ENCODE results near the gene CHST5. TPM values are rescaled to one million over a fixed set of nuclear protein-coding genes. Genes with fewer than 3 reads are reported as not detected.

CHST5 gene
- total RNA-seq, 1 experiment from 2014 or later, result 0.54 TPM

GRCh38 chr16:75567911-75568310 lies 32.0 kb upstream of the CHST5 start:
- Histone ChIP-seq H3K9me3 (ENCODE audit: low read depth, low read length, poor library complexity, severe bottlenecking) (no peaks in the 10 kb centered on the region), H3K27me3 (replicated peaks; ENCODE audit: insufficient read depth, low read depth, low read length, poor library complexity) (no peaks in the 10 kb centered on the region), H3K27ac (ENCODE audit: low read depth, low read length, poor library complexity, severe bottlenecking) (no peak overlapping the region), H3K4me1 (ENCODE audit: insufficient read depth, low read length, poor library complexity, severe bottlenecking) (peaks cover 6% of the 10 kb centered on the region), H3K4me3 (ENCODE audit: low read depth, low read length, poor library complexity, severe bottlenecking) (no peak overlapping the region), H3K36me3 (ENCODE audit: insufficient read depth, low read length, poor library complexity, severe bottlenecking) (peaks cover 42% of the 10 kb centered on the region)
- TF ChIP-seq CTCF (conservative IDR thresholded peaks at IDR 0.05; ENCODE audit: low read depth, low read length), result no peak
- TF ChIP-seq EZH2 (IDR thresholded peaks at IDR 0.05; ENCODE audit: borderline replicate concordance, low read depth, low read length, poor library complexity, severe bottlenecking), result no peak
- DNase-seq (ENCODE audit: low spot score), result no peak
- no TSS peak for BruUV-seq (replicated peaks)
- ChIA-PET CTCF (no interaction called here), POLR2A (ENCODE audit: low non-redundant PET) (no interaction called here)
- intact Hi-C loops (cut with micrococcal nuclease; ENCODE audit: unreplicated experiment), result no loop called here

- CTCF ChIA-PET, result no interaction called here
- peak overlapping the region; percentile 100 for H3K4me3 ChIP-seq (ENCODE audit: low read depth, low read length, poor library complexity, severe bottlenecking)
- H3K27ac ChIP-seq (ENCODE audit: low read depth, low read length, poor library complexity, severe bottlenecking), result peak overlapping the region; percentile 76
- POLR2A ChIA-PET (ENCODE audit: low non-redundant PET), result no interaction called here
- H3K36me3 ChIP-seq (ENCODE audit: insufficient read depth, low read length, poor library complexity, severe bottlenecking), result peaks cover 34% of the 10 kb centered on the region
- no TSS peak for BruUV-seq (replicated peaks)
- H3K27me3 ChIP-seq (replicated peaks; ENCODE audit: insufficient read depth, low read depth, low read length, poor library complexity), result no peaks in the 10 kb centered on the region
- intact Hi-C loops (cut with micrococcal nuclease; ENCODE audit: unreplicated experiment), result no loop called here
- TF ChIP-seq CTCF (conservative IDR thresholded peaks at IDR 0.05; ENCODE audit: low read depth, low read length) (no peak), EZH2 (IDR thresholded peaks at IDR 0.05; ENCODE audit: borderline replicate concordance, low read depth, low read length, poor library complexity, severe bottlenecking) (no peak)
- H3K4me1 ChIP-seq (ENCODE audit: insufficient read depth, low read length, poor library complexity, severe bottlenecking), result peaks cover 6% of the 10 kb centered on the region
- H3K9me3 ChIP-seq (ENCODE audit: low read depth, low read length, poor library complexity, severe bottlenecking), result no peaks in the 10 kb centered on the region
- no peak for DNase-seq (ENCODE audit: low spot score)
These were observed 30.9 kb upstream of the CHST5 start for GRCh38 chr16:75566758-75567255.

GRCh38 chr16:75566040-75566757 lies 30.3 kb upstream of the CHST5 start, which contains the start of gene GABARAPL2:
GABARAPL2 (plus strand) TSS chr16:75566379; CDS start chr16:75566487, 108 bp downstream.
- peak within 1 kb of the TSS; percentile 100 for H3K4me3 ChIP-seq (ENCODE audit: low read depth, low read length, poor library complexity, severe bottlenecking)
- peak within 1 kb of the TSS; percentile 76 for H3K27ac ChIP-seq (ENCODE audit: low read depth, low read length, poor library complexity, severe bottlenecking)
- H3K9me3 ChIP-seq (ENCODE audit: low read depth, low read length, poor library complexity, severe bottlenecking), result no peaks in the 10 kb centered on the region
- peak; percentile 87 for DNase-seq (ENCODE audit: low spot score)
- no peak for TF ChIP-seq EZH2 (IDR thresholded peaks at IDR 0.05; ENCODE audit: borderline replicate concordance, low read depth, low read length, poor library complexity, severe bottlenecking)
- no peak for TF ChIP-seq CTCF (conservative IDR thresholded peaks at IDR 0.05; ENCODE audit: low read depth, low read length)
- BruUV-seq (replicated peaks), result no TSS peak
- peaks cover 6% of the 10 kb centered on the region for H3K4me1 ChIP-seq (ENCODE audit: insufficient read depth, low read length, poor library complexity, severe bottlenecking)
- POLR2A ChIA-PET (ENCODE audit: low non-redundant PET), result no interaction called here
- CTCF ChIA-PET, result no interaction called here
- intact Hi-C loops (cut with micrococcal nuclease; ENCODE audit: unreplicated experiment), result no loop called here
- peaks cover 30% of the 10 kb centered on the region for H3K36me3 ChIP-seq (ENCODE audit: insufficient read depth, low read length, poor library complexity, severe bottlenecking)
- no peaks in the 10 kb centered on the region for H3K27me3 ChIP-seq (replicated peaks; ENCODE audit: insufficient read depth, low read depth, low read length, poor library complexity)
